ENCODE results near the gene THEM5.

The THEM5 gene

GRCh38 chr1:151829352-151830046 lies 24.0 kb downstream of the THEM5 start:
- H3K27ac ChIP-seq (ENCODE audit: low read depth, low read length), result no peak overlapping the region
- no peaks in the 10 kb centered on the region for H3K36me3 ChIP-seq (ENCODE audit: insufficient read depth, low read length)
- WGBS, result 26% methylated on average over 4 of the region's 4 CpGs
- 0 out of 2 replicates have a peak overlapping the region, but pooled peaks have one; percentile 10 for H3K4me3 ChIP-seq (ENCODE audit: low read length)
- H3K27me3 ChIP-seq (ENCODE audit: insufficient read depth, low read length), result no peaks in the 10 kb centered on the region; the same call in 1 of the 2 replicates
- H3K4me1 ChIP-seq (ENCODE audit: insufficient read depth, low read length), result peaks cover 22% of the 10 kb centered on the region
- no peaks in the 10 kb centered on the region for H3K9me3 ChIP-seq (ENCODE audit: insufficient read depth, low read depth, low read length)
- H3K9ac ChIP-seq (ENCODE audit: low read depth, low read length), result no peak overlapping the region

GRCh38 chr1:151828921-151829320 lies 24.6 kb downstream of the THEM5 start:
- Histone ChIP-seq H3K4me1 (ENCODE audit: insufficient read depth, low read length) (peaks cover 22% of the 10 kb centered on the region), H3K9me3 (ENCODE audit: insufficient read depth, low read depth, low read length) (no peaks in the 10 kb centered on the region), H3K27me3 (ENCODE audit: insufficient read depth, low read length) (no peaks in the 10 kb centered on the region; the same call in 1 of the 2 replicates), H3K27ac (ENCODE audit: low read depth, low read length) (no peak overlapping the region), H3K9ac (ENCODE audit: low read depth, low read length) (no peak overlapping the region), H3K36me3 (ENCODE audit: insufficient read depth, low read length) (no peaks in the 10 kb centered on the region), H3K4me3 (ENCODE audit: low read length) (0 out of 2 replicates have a peak overlapping the region, but pooled peaks have one; percentile 10)
- WGBS, result 12% methylated on average over 12 of the region's 12 CpGs

- no peaks in the 10 kb centered on the region for H3K27me3 ChIP-seq (ENCODE audit: insufficient read depth, low read length)
- no peaks in the 10 kb centered on the region for H3K9me3 ChIP-seq (ENCODE audit: insufficient read depth, low read depth, low read length)
- H3K4me3 ChIP-seq (ENCODE audit: low read length), result no peak overlapping the region
- 68% methylated on average over 8 of the region's 9 CpGs for WGBS
- H3K36me3 ChIP-seq (ENCODE audit: insufficient read depth, low read length), result no peaks in the 10 kb centered on the region
- H3K27ac ChIP-seq (ENCODE audit: low read depth, low read length), result no peak overlapping the region
- H3K4me1 ChIP-seq (ENCODE audit: insufficient read depth, low read length), result peaks cover 22% of the 10 kb centered on the region
- H3K9ac ChIP-seq (ENCODE audit: low read depth, low read length), result no peak overlapping the region
These were observed 25.7 kb downstream of the THEM5 start for GRCh38 chr1:151827853-151828252.

- no peaks in the 10 kb centered on the region for H3K9me3 ChIP-seq (ENCODE audit: insufficient read depth, low read depth, low read length)
- no peaks in the 10 kb centered on the region for H3K27me3 ChIP-seq (ENCODE audit: insufficient read depth, low read length)
- WGBS, result 57% methylated on average over 20 of the region's 21 CpGs
- no peak overlapping the region for H3K27ac ChIP-seq (ENCODE audit: low read depth, low read length)
- H3K4me3 ChIP-seq (ENCODE audit: low read length), result no peak overlapping the region
- H3K4me1 ChIP-seq (ENCODE audit: insufficient read depth, low read length), result peaks cover 29% of the 10 kb centered on the region
- H3K9ac ChIP-seq (ENCODE audit: low read depth, low read length), result no peak overlapping the region
- no peaks in the 10 kb centered on the region for H3K36me3 ChIP-seq (ENCODE audit: insufficient read depth, low read length)
These were observed 27.5 kb downstream of the THEM5 start for GRCh38 chr1:151825751-151826660.

- Histone ChIP-seq H3K4me3 (ENCODE audit: low read length) (no peak overlapping the region), H3K9me3 (ENCODE audit: insufficient read depth, low read depth, low read length) (no peaks in the 10 kb centered on the region), H3K9ac (ENCODE audit: low read depth, low read length) (no peak overlapping the region), H3K4me1 (ENCODE audit: insufficient read depth, low read length) (peaks cover 26% of the 10 kb centered on the region), H3K27me3 (ENCODE audit: insufficient read depth, low read length) (no peaks in the 10 kb centered on the region), H3K27ac (ENCODE audit: low read depth, low read length) (no peak overlapping the region), H3K36me3 (ENCODE audit: insufficient read depth, low read length) (no peaks in the 10 kb centered on the region)
- 82% methylated on average over 9 of the region's 9 CpGs for WGBS
These were observed 28.3 kb downstream of the THEM5 start for GRCh38 chr1:151825204-151825603.

- 83% methylated on average over 8 of the region's 8 CpGs for whole genome bisulfite sequencing
- Histone ChIP-seq H3K36me3 (ENCODE audit: insufficient read depth, low read length) (no peaks in the 10 kb centered on the region), H3K4me3 (ENCODE audit: low read length) (no peak overlapping the region), H3K9me3 (ENCODE audit: insufficient read depth, low read depth, low read length) (no peaks in the 10 kb centered on the region), H3K9ac (ENCODE audit: low read depth, low read length) (no peak overlapping the region), H3K4me1 (ENCODE audit: insufficient read depth, low read length) (peaks cover 14% of the 10 kb centered on the region), H3K27ac (ENCODE audit: low read depth, low read length) (no peak overlapping the region), H3K27me3 (ENCODE audit: insufficient read depth, low read length) (no peaks in the 10 kb centered on the region)
These were observed 30.3 kb downstream of the THEM5 start for GRCh38 chr1:151823175-151823574.

- no peaks in the 10 kb centered on the region for H3K36me3 ChIP-seq (ENCODE audit: insufficient read depth, low read length)
- H3K27ac ChIP-seq (ENCODE audit: low read depth, low read length), result no peak overlapping the region
- H3K4me3 ChIP-seq (ENCODE audit: low read length), result no peak overlapping the region
- WGBS, result 52% methylated on average over 7 of the region's 7 CpGs
- no peaks in the 10 kb centered on the region for H3K9me3 ChIP-seq (ENCODE audit: insufficient read depth, low read depth, low read length)
- H3K27me3 ChIP-seq (ENCODE audit: insufficient read depth, low read length), result no peaks in the 10 kb centered on the region
- H3K4me1 ChIP-seq (ENCODE audit: insufficient read depth, low read length), result peaks cover 14% of the 10 kb centered on the region
- no peak overlapping the region for H3K9ac ChIP-seq (ENCODE audit: low read depth, low read length)
These were observed 31.1 kb downstream of the THEM5 start for GRCh38 chr1:151822404-151822803.

GRCh38 chr1:151820940-151821339 lies 32.6 kb downstream of the THEM5 start:
- no peaks in the 10 kb centered on the region for H3K36me3 ChIP-seq (ENCODE audit: insufficient read depth, low read length)
- WGBS, result 100% methylated on average over 2 of the region's 2 CpGs
- no peak overlapping the region for H3K4me3 ChIP-seq (ENCODE audit: low read length)
- no peaks in the 10 kb centered on the region for H3K27me3 ChIP-seq (ENCODE audit: insufficient read depth, low read length)
- no peak overlapping the region for H3K9ac ChIP-seq (ENCODE audit: low read depth, low read length)
- peaks cover 13% of the 10 kb centered on the region for H3K4me1 ChIP-seq (ENCODE audit: insufficient read depth, low read length)
- no peak overlapping the region for H3K27ac ChIP-seq (ENCODE audit: low read depth, low read length)
- no peaks in the 10 kb centered on the region for H3K9me3 ChIP-seq (ENCODE audit: insufficient read depth, low read depth, low read length)

GRCh38 chr1:151819976-151820623 lies 33.4 kb downstream of the THEM5 start:
- Histone ChIP-seq H3K4me3 (ENCODE audit: low read length) (no peak overlapping the region), H3K36me3 (ENCODE audit: insufficient read depth, low read length) (no peaks in the 10 kb centered on the region), H3K27ac (ENCODE audit: low read depth, low read length) (no peak overlapping the region), H3K9ac (ENCODE audit: low read depth, low read length) (no peak overlapping the region), H3K27me3 (ENCODE audit: insufficient read depth, low read length) (no peaks in the 10 kb centered on the region), H3K4me1 (ENCODE audit: insufficient read depth, low read length) (peaks cover 7% of the 10 kb centered on the region), H3K9me3 (ENCODE audit: insufficient read depth, low read depth, low read length) (no peaks in the 10 kb centered on the region)
- 89% methylated on average over 6 of the region's 7 CpGs for WGBS

- WGBS, result 91% methylated on average over 12 of the region's 12 CpGs
- Histone ChIP-seq H3K4me3 (ENCODE audit: low read length) (no peak overlapping the region), H3K27me3 (ENCODE audit: insufficient read depth, low read length) (no peaks in the 10 kb centered on the region), H3K9me3 (ENCODE audit: insufficient read depth, low read depth, low read length) (no peaks in the 10 kb centered on the region), H3K36me3 (ENCODE audit: insufficient read depth, low read length) (no peaks in the 10 kb centered on the region), H3K27ac (ENCODE audit: low read depth, low read length) (no peak overlapping the region), H3K9ac (ENCODE audit: low read depth, low read length) (no peak overlapping the region), H3K4me1 (ENCODE audit: insufficient read depth, low read length) (peaks cover 7% of the 10 kb centered on the region)
These were observed 34.2 kb downstream of the THEM5 start for GRCh38 chr1:151819227-151819835.
